Naive thymus-derived CD8-positive, alpha-beta T cell (primary cell): Measurements from ENCODE around the gene DPT. TPM values are rescaled to one million over a fixed set of nuclear protein-coding genes. Genes with fewer than 3 reads are reported as not detected.

Experiments
- ATAC-seq, 2 donors: fragments of 150-1000 bp; cut with Tn5 transposase in 1 of 2; sonication (Bioruptor Pico), chemical (Tn5 transposase) in 1 of 2; 1 replicate in 1 of 2; 2 replicates in 1 of 2; pipeline ENCODE4 v1.10.0; 2021; ENCODE audit warnings: mild to moderate bottlenecking in 2 of 2, moderate library complexity in 2 of 2
- POLR2A ChIA-PET: fragments of 350-600 bp; sonication (Branson Sonifier 250); formaldehyde crosslinking; loops from one replicate; lab custom pipeline; 2021; ENCODE audit warnings: antibody characterized with exemption; lab: Charles Lee
- DNase-seq, 10 donors: peaks; one replicate each; pipeline versions ENCODE4 v3.0.0 to v3.0.0-alpha.2; 2020 to 2022
- H3K27ac Mint-ChIP-seq, 10 donors: one replicate each; pipeline ENCODE4 v1.8.0; 2020 to 2022; ENCODE audit warnings: mild to moderate bottlenecking in 10 of 10, mixed read lengths in 10 of 10, moderate library complexity in 4 of 10, inconsistent platforms in 1 of 10
- H3K27me3 Mint-ChIP-seq, 5 donors: one replicate each; pipeline ENCODE4 v1.8.0; 2021 to 2022; ENCODE audit warnings: mixed read lengths in 5 of 5
- H3K36me3 Mint-ChIP-seq, 3 donors: one replicate each; pipeline ENCODE4 v1.8.0; 2020 to 2022; ENCODE audit warnings: mixed read lengths in 3 of 3, mild to moderate bottlenecking in 2 of 3, inconsistent platforms in 1 of 3
- H3K4me1 Mint-ChIP-seq, 4 donors: one replicate each; pipeline ENCODE4 v1.8.0; 2021 to 2022; ENCODE audit warnings: mixed read lengths in 4 of 4
- H3K4me3 Mint-ChIP-seq, 10 donors: one replicate each; pipeline ENCODE4 v1.8.0; 2020 to 2022; ENCODE audit warnings: mild to moderate bottlenecking in 10 of 10, mixed read lengths in 10 of 10, moderate library complexity in 6 of 10, inconsistent platforms in 1 of 10
- H3K9me3 Mint-ChIP-seq, 9 donors: one replicate each; pipeline ENCODE4 v1.8.0; 2020 to 2022; ENCODE audit warnings: mixed read lengths in 9 of 9, mild to moderate bottlenecking in 3 of 9, inconsistent platforms in 1 of 9, moderate library complexity in 1 of 9
- polyA plus RNA-seq, 3 donors: library from polyadenylated mRNA; unstranded; fragments of 300-500 nt; fragmentation: Illumina TruSeq; gene quantifications; one replicate each; pipeline ENCODE4 v1.2.3, GENCODE V29; 2021
- total RNA-seq, 8 experiments: library from RNA in 2 of 8; stranded (reverse) in 2 of 8; gene quantifications; one replicate each; pipeline ENCODE4 v1.2.3 and lab custom pipeline; 2021 to 2026

The DPT gene
- total and polyA plus RNA-seq, 5 experiments from 2014 or later: not detected

DNA sequence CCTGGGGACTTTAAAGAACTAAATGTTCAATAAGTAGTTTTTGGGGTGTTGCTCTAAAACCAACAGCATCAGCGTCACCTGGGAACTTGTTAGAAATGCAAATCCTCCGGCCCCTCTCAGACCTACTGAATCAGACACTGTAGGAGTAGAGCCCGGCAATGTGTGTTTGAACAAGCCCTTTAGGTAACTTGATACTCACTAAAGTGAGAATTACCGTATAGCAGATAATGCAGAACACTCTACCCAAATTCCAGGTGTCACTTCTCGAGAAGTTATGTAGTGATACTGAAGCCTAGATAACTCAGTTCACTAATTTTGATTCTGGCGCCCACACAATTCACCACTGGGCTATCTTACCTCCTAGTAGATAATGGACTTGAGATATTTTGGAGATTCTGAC, 3.7 kb upstream of the DPT start:
- H3K9me3 Mint-ChIP-seq: no peaks in the 10 kb centered on the region
- POLR2A ChIA-PET: no interaction called here
- H3K36me3 Mint-ChIP-seq: no peaks in the 10 kb centered on the region
- H3K27ac Mint-ChIP-seq: no peak overlapping the region
- no peak overlapping the region for H3K4me3 Mint-ChIP-seq
- DNase-seq (no peak), ATAC-seq (no peak)
- H3K27me3 Mint-ChIP-seq: peaks cover 0 to 9% (median 2%) of the 10 kb centered on the region in 5 donors
- H3K4me1 Mint-ChIP-seq: no peaks in the 10 kb centered on the region

DNA sequence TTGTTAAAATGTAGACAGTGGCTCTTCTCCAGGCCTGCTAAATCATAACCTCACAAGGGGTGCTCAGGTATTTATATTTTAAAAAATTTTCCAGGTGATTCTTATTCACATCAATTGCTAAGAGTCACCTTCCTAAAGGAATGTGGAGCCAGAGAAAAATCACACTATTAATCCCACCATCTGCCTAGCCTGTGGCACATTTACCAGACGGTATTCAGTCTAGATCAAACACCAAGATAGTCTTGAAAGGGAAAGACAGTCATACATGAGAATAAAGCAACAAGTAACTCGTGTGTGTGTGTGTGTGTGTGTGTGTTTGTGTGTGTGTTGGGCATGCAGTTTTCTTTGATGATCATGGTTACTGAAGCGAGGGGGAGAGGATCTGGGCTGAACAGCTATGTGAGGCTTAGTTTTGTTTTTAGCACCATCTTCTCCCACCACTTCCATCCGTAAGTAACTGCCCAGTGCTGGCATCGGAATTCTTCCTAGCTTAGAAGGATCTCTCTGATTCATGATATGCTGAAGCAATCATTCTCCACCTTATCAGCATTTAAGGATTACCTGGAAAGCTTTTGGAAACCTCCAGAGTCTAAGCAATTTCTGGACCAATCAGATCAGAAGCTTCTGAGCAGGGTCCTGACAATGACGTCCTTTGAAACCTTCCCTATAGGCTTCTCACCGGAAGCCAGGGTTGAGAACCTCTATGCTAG, 2.4 kb upstream of the DPT start:
- ATAC-seq: no peak
- DNase-seq: no peak
- H3K4me3 Mint-ChIP-seq: no peak overlapping the region
- H3K27me3 Mint-ChIP-seq: peaks cover 0 to 9% (median 2%) of the 10 kb centered on the region in 5 donors
- no peaks in the 10 kb centered on the region for H3K36me3 Mint-ChIP-seq
- H3K9me3 Mint-ChIP-seq: no peaks in the 10 kb centered on the region
- H3K4me1 Mint-ChIP-seq: no peaks in the 10 kb centered on the region
- H3K27ac Mint-ChIP-seq: no peak overlapping the region
- POLR2A ChIA-PET: interaction anchor here (0.7 kb wide), 1 partner anchor 325 kb away, joined by 3 read pairs; no protein-coding TSS in a partner anchor

DNA sequence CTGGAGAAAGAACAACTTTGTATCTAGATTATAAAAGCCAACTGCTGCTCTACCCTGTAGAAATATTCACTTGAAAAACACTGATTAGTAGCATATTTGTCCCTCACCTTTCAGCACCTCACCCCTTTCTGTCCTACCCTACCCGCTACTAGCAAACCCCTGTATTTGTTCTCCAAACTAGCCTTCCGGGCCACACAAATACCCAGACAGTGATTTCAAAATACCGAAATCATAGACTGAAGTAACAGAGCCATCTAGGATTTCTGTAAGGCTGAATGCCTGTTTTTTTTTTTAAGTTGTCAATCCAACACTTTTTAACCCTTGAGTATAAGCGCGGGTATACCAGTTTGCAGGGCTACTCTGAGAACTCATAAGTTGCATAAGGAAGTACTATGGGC, 398 bp upstream of the DPT start:
- DNase-seq (no peak), ATAC-seq (no peak)
- Mint-ChIP-seq H3K36me3 (no peaks in the 10 kb centered on the region), H3K4me3 (no peak overlapping the region), H3K9me3 (no peaks in the 10 kb centered on the region), H3K4me1 (peaks cover 0 to 2% (median 0%) of the 10 kb centered on the region in 4 donors), H3K27ac (no peak overlapping the region), H3K27me3 (peaks cover 0 to 7% (median 0%) of the 10 kb centered on the region in 5 donors)
- POLR2A ChIA-PET: no interaction called here

DNA sequence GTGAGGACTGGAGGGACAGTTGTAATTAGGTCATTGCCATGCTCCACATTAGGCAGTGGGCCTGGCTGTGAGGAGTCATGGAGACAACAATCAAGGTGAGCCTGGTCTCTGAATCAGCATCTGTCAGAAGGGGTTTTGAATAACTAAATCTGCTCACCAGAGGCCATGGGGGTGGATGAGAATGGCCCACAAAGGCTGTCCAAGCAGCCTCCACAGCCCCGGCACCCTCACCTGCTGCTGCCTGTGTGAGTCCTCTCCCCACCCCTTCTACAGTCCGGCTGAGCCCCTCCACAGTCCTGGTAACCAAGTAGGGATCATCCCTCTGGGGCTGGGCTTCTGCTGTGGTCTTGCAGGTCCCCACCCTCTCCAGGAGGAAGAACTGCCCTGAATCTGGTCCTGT, 2.3 kb downstream of the DPT start:
- no peak overlapping the region for H3K27ac Mint-ChIP-seq

DNA sequence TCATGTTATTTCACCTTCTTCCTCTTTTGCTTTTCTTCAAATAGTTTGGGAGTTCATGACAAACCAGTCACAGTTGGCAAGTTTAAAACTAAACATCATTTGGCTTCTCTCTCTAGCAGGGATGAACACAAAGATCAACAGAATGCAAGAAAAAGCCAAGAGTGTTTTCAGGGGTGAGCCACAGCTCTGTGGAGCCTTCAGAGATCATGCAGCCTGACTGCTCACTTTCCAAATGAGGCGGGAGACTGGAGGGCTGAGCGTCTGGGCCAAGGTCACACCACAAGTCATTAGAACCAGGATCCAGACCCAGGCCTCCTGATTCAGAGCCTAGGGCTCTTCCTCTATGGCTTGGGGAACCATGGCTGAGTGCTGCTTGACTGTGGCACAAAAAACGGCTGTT, 2.7 kb downstream of the DPT start:
- POLR2A ChIA-PET: no interaction called here
- ATAC-seq: no peak
- H3K4me1 Mint-ChIP-seq: peaks cover 0 to 2% (median 0%) of the 10 kb centered on the region in 4 donors
- H3K36me3 Mint-ChIP-seq: no peaks in the 10 kb centered on the region
- H3K27ac Mint-ChIP-seq: no peak overlapping the region
- no peak for DNase-seq
- peaks cover 0 to 10% (median 2%) of the 10 kb centered on the region in 5 donors for H3K27me3 Mint-ChIP-seq
- H3K4me3 Mint-ChIP-seq: no peak overlapping the region
- no peaks in the 10 kb centered on the region for H3K9me3 Mint-ChIP-seq

More for the DNA sequence above, 2.3 kb downstream of the DPT start:
- no peak for ATAC-seq
- Mint-ChIP-seq H3K9me3 (no peaks in the 10 kb centered on the region), H3K36me3 (no peaks in the 10 kb centered on the region), H3K4me3 (no peak overlapping the region), H3K4me1 (peaks cover 0 to 2% (median 0%) of the 10 kb centered on the region in 4 donors), H3K27me3 (peaks cover 0 to 10% (median 2%) of the 10 kb centered on the region in 5 donors)
- no peak for DNase-seq
- POLR2A ChIA-PET: no interaction called here

DNA sequence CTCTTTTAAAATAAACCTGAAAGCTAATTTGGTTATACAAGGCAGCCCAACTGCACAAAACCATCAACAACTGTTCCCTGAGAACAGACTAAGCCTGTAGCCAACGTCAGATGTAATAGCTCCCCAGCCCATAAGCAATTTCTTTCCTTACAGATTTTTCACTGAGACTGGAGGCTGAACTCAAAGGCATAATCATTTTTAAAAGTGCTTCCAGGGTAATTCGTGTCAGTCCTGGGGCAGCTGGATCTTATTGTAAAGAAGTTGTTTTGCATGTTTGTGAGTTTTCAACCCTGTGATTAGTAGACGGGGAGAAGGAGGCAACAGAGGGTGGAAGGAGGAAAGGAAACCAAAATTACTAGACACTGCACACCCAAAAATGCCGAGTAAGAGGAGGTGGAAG, 3.2 kb downstream of the DPT start:
- POLR2A ChIA-PET: no interaction called here
- peaks cover 0 to 12% (median 2%) of the 10 kb centered on the region in 5 donors for H3K27me3 Mint-ChIP-seq
- no peak overlapping the region for H3K27ac Mint-ChIP-seq
- H3K4me1 Mint-ChIP-seq: peaks cover 0 to 2% (median 0%) of the 10 kb centered on the region in 4 donors
- no peak overlapping the region for H3K4me3 Mint-ChIP-seq
- H3K9me3 Mint-ChIP-seq: no peaks in the 10 kb centered on the region
- no peak for DNase-seq
- no peaks in the 10 kb centered on the region for H3K36me3 Mint-ChIP-seq
- ATAC-seq: no peak

GRCh38 chr1:168725060-168725459, 3.9 kb downstream of the DPT start:
- no peak for DNase-seq
- ATAC-seq: no peak
- no peak overlapping the region for H3K27ac Mint-ChIP-seq
- peaks cover 0 to 2% (median 0%) of the 10 kb centered on the region in 4 donors for H3K4me1 Mint-ChIP-seq
- POLR2A ChIA-PET: no interaction called here
- no peaks in the 10 kb centered on the region for H3K36me3 Mint-ChIP-seq
- H3K27me3 Mint-ChIP-seq: peaks cover 0 to 14% (median 2%) of the 10 kb centered on the region in 5 donors
- H3K9me3 Mint-ChIP-seq: no peaks in the 10 kb centered on the region
- H3K4me3 Mint-ChIP-seq: no peak overlapping the region

DNA sequence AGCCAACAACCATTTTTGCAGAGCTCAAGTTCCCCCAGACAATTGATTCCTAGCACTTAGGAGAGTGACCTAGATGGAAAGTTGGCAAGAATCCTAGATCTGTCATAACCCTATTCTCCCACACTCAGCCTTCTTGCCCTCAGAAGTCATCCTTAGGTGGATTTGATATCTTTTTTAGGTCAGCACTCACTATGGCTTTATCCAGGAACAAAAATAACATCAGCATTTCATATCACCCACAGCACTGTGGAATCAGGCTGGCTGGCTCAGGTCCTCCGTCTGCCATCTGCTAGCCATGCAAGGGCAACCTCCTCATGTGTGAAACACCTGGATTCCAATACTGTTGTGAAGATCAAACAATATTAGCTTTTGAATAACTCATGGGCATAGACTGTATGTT, 6.0 kb downstream of the DPT start:
- H3K27ac Mint-ChIP-seq: no peak overlapping the region
- peaks cover 0 to 2% (median 0%) of the 10 kb centered on the region in 4 donors for H3K4me1 Mint-ChIP-seq
- H3K36me3 Mint-ChIP-seq: no peaks in the 10 kb centered on the region
- POLR2A ChIA-PET: no interaction called here
- H3K4me3 Mint-ChIP-seq: no peak overlapping the region
- H3K27me3 Mint-ChIP-seq: peaks cover 0 to 14% (median 1%) of the 10 kb centered on the region in 5 donors
- DNase-seq (no peak), ATAC-seq (no peak)
- H3K9me3 Mint-ChIP-seq: no peaks in the 10 kb centered on the region

- no peaks in the 10 kb centered on the region for H3K4me1 Mint-ChIP-seq
- POLR2A ChIA-PET: no interaction called here
- no peaks in the 10 kb centered on the region for H3K9me3 Mint-ChIP-seq
- no peaks in the 10 kb centered on the region for H3K36me3 Mint-ChIP-seq
- ATAC-seq: no peak
- H3K4me3 Mint-ChIP-seq: no peak overlapping the region
- no peak for DNase-seq
- H3K27me3 Mint-ChIP-seq: peaks cover 0 to 14% (median 1%) of the 10 kb centered on the region in 5 donors
- H3K27ac Mint-ChIP-seq: no peak overlapping the region
Measured at GRCh38 chr1:168720839-168721238, 8.2 kb downstream of the DPT start.

DNA sequence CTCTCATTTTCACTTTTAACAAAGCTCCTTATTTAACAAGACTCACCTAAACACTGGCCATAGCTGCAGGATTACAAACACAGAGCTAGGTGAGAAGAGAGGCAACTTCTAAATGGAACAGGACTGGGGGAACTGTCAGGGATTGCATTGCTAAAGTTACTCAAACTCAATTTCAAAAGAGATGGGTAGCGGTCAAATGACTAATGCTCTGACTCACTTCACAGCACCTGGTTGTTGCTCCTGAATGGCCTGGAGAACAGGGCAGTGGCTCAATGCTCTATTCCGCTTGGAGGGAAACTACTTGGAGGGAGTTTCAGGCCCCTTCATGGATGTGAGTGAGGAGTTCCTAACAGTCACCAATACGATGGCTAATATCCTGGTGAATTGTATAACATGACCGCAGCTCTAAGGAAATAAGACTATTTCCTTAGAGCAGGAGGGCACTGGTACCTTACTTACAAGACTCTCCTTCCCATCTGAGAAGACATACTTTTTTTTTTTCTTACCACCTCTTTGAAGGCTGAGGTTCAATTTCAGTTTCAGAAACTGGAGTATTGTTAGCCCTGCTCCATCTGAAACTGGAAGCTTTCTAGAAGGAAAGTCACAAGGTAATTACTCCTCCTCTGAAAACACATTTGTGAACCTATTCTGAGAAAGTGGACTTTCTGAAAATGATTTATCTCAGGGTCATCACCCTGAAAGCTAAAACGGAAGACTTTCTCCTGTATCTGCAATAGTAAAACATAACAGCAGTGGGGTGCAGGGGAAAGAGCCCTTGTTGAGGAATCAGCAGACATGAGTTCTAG, 9.5 kb downstream of the DPT start:
- no peaks in the 10 kb centered on the region for H3K4me1 Mint-ChIP-seq
- H3K4me3 Mint-ChIP-seq: no peak overlapping the region
- POLR2A ChIA-PET: no interaction called here
- no peak for DNase-seq
- no peaks in the 10 kb centered on the region for H3K9me3 Mint-ChIP-seq
- no peaks in the 10 kb centered on the region for H3K36me3 Mint-ChIP-seq
- ATAC-seq: no peak
- no peak overlapping the region for H3K27ac Mint-ChIP-seq
- peaks cover 0 to 11% (median 1%) of the 10 kb centered on the region in 5 donors for H3K27me3 Mint-ChIP-seq

GRCh38 chr1:168717906-168718891, 10.8 kb downstream of the DPT start:
- Mint-ChIP-seq H3K36me3 (no peaks in the 10 kb centered on the region), H3K4me1 (no peaks in the 10 kb centered on the region), H3K27ac (no peak overlapping the region), H3K27me3 (peaks cover 0 to 10% (median 1%) of the 10 kb centered on the region in 5 donors), H3K9me3 (no peaks in the 10 kb centered on the region), H3K4me3 (no peak overlapping the region)
- no peak for ATAC-seq
- DNase-seq: no peak
- POLR2A ChIA-PET: no interaction called here

DNA sequence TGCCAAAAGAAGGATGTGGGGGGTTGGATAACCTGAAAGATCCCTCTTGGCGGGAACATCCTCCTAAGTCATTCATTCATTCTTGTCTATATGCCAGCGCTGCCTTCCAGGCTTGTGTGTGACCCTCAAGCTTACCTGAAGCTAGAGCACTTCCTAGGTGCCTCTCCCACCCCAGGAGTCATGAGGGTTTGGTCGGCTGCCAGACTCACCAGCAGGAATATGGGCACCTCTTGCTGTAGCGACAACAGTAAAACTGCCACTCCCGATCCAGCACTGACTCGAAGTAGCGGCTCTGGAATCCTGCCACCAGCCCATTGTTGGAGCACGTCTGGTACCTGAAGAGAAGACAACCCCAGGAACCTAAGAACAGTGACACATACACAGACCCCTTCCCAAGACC, 15.0 kb downstream of the DPT start:
- ATAC-seq (no peak), DNase-seq (no peak)
- H3K4me1 Mint-ChIP-seq: no peaks in the 10 kb centered on the region
- H3K36me3 Mint-ChIP-seq: no peaks in the 10 kb centered on the region
- H3K27ac Mint-ChIP-seq: no peak overlapping the region
- POLR2A ChIA-PET: no interaction called here
- no peaks in the 10 kb centered on the region for H3K27me3 Mint-ChIP-seq
- no peak overlapping the region for H3K4me3 Mint-ChIP-seq
- no peaks in the 10 kb centered on the region for H3K9me3 Mint-ChIP-seq
